BLaER1 (cell line): ENCODE data around the gene SAPCD2.

Experiments used
- H3K27ac ChIP-seq: shearing (Covaris generic); formaldehyde crosslinking; 2 replicates; pipeline ENCODE4 v1.8.1; 2022
- H3K27me3 ChIP-seq: shearing (Covaris generic); formaldehyde crosslinking; 2 replicates; pipeline ENCODE4 v1.8.1; 2022
- H3K36me3 ChIP-seq: shearing (Covaris generic); formaldehyde crosslinking; 2 replicates; pipeline ENCODE4 v1.8.1; 2022
- H3K4me1 ChIP-seq: shearing (Covaris generic); formaldehyde crosslinking; 2 replicates; pipeline ENCODE4 v1.8.1; 2022
- H3K4me2 ChIP-seq: shearing (Covaris generic); formaldehyde crosslinking; 2 replicates; pipeline ENCODE4 v1.8.1; 2022
- H3K4me3 ChIP-seq: shearing (Covaris generic); formaldehyde crosslinking; 2 replicates; pipeline ENCODE4 v1.8.1; 2022
- H3K9ac ChIP-seq: shearing (Covaris generic); formaldehyde crosslinking; 2 replicates; pipeline ENCODE4 v1.8.1; 2022
- H3K9me3 ChIP-seq: shearing (Covaris generic); formaldehyde crosslinking; 2 replicates; pipeline ENCODE4 v1.8.1; 2022
- H4K20me1 ChIP-seq: shearing (Covaris generic); formaldehyde crosslinking; 2 replicates; pipeline ENCODE4 v1.8.1; 2022
- Cebpa-rat ChIP-seq: shearing (Covaris generic); IDR thresholded peaks from 2 replicates; pipeline ENCODE4 v1.8.1; 2022

Gene SAPCD2

DNA sequence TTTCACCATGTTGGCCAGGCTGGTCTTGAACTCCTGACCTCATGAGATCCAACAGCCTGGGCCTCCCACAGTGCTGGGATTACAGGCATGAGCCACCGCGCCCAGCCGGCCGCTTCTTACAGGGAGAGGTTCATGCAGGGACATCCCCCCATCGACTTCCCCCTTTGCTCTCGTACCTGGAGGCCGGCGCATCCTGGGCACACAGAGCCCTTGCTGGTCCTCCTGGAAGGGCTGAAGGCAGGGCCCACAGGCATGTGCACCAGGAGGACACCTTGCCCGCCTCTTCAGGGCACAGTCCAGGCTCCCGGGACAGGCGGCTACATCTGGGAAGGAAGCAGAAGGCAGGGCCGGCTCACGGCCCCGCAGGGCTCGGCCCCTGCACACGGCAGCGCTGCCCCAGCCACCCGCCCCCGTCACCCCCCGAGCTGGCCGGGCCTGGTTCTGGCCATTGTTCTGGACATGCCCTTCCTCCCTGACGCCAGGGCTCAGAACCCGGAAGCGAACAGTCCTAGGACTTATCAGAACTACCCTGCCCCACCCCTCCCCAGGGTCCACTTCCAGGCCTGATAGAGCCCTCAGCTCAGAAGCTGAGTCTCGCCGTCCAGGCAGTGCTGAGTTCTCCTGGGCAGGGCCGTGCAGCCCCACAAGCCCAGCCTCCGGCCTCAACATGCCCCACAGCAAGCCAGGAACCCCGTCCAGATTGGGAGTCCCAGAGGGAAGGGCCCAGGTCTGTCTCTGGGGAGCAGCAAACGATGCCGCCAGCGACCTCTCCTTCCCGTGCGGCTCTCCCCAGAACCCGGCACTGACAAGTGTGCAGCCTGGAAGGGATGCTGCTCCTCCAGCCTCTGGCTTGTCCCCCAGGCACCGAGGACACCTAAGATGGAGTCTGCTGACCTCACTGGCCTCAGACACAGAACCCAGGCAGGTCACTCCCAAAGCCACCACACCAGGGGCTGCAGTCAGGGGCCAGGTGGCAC is 27.3 kb downstream of the SAPCD2 start:
- no peaks in the 10 kb centered on the region for H3K9me3 ChIP-seq
- peaks cover 34% of the 10 kb centered on the region for H3K27me3 ChIP-seq
- H3K4me2 ChIP-seq: peak overlapping the region; percentile 99
- peaks cover 28% of the 10 kb centered on the region for H3K36me3 ChIP-seq
- peak overlapping the region; percentile 88; the same call in 1 of the 2 replicates for H3K4me3 ChIP-seq
- no peak for TF ChIP-seq Cebpa-rat
- peak overlapping the region; percentile 80; the same call in 1 of the 2 replicates for H3K9ac ChIP-seq
- H3K4me1 ChIP-seq: peaks cover 64% of the 10 kb centered on the region
- peaks cover 67% of the 10 kb centered on the region for H4K20me1 ChIP-seq
- no peak overlapping the region; the same call in 1 of the 2 replicates for H3K27ac ChIP-seq

DNA sequence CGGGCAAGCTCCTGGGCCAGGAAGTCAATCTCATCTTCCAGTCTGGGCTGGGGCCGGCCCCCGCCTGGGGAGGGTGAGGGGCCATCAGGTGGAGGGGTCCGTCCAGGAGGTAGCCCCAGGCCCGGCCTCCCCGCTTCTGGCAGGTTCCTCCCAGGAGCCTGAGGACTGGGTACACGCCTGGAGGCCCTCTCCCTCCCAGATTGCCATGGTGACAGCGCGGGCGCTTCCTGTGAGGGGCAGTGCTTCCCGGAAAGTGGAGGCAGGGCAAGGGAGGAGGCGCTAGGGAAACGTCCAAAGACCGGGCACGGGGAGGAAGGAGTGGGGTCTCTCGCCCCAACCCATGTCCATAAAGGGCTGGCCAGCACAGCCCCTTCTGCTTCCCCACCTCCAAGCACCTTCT is 29.2 kb downstream of the SAPCD2 start:
- Histone ChIP-seq H3K27me3 (peaks cover 16% of the 10 kb centered on the region; the same call in 1 of the 2 replicates), H4K20me1 (peaks cover 54% of the 10 kb centered on the region), H3K4me1 (peaks cover 66% of the 10 kb centered on the region), H3K4me3 (peak overlapping the region; percentile 31; the same call in 1 of the 2 replicates), H3K4me2 (peak overlapping the region; percentile 99), H3K27ac (peak overlapping the region; percentile 71), H3K36me3 (peaks cover 43% of the 10 kb centered on the region), H3K9me3 (no peaks in the 10 kb centered on the region), H3K9ac (peak overlapping the region; percentile 64)
- TF ChIP-seq Cebpa-rat: no peak

DNA sequence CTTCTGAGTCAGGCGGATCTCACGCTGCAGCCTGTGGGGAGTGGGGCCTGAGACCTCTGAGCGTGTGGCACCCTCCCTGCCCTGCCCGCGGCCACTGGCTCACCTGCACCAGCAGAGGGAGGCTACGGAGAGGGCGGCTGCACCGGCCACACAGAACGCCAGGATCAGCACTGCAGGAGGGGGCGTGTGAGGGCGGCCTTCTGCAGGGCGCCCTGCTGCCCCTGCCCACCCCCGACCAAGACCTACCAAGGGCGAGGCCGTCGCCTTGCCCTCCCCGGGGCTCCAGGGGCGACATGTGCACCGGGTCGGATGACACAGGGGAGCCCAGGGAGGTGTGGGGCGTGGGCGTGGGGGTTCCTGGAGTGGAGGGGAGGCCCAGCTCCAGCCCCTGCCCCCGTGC is 29.8 kb downstream of the SAPCD2 start:
- H3K9me3 ChIP-seq: no peaks in the 10 kb centered on the region
- H3K27me3 ChIP-seq: peaks cover 12% of the 10 kb centered on the region; the same call in 1 of the 2 replicates
- peaks cover 72% of the 10 kb centered on the region for H3K4me1 ChIP-seq
- TF ChIP-seq Cebpa-rat: no peak
- peak overlapping the region; percentile 99 for H3K4me2 ChIP-seq
- peaks cover 43% of the 10 kb centered on the region for H3K36me3 ChIP-seq
- peak overlapping the region; percentile 71 for H3K27ac ChIP-seq
- no peak overlapping the region for H3K4me3 ChIP-seq
- peak overlapping the region; percentile 64; the same call in 1 of the 2 replicates for H3K9ac ChIP-seq
- peaks cover 53% of the 10 kb centered on the region for H4K20me1 ChIP-seq

DNA sequence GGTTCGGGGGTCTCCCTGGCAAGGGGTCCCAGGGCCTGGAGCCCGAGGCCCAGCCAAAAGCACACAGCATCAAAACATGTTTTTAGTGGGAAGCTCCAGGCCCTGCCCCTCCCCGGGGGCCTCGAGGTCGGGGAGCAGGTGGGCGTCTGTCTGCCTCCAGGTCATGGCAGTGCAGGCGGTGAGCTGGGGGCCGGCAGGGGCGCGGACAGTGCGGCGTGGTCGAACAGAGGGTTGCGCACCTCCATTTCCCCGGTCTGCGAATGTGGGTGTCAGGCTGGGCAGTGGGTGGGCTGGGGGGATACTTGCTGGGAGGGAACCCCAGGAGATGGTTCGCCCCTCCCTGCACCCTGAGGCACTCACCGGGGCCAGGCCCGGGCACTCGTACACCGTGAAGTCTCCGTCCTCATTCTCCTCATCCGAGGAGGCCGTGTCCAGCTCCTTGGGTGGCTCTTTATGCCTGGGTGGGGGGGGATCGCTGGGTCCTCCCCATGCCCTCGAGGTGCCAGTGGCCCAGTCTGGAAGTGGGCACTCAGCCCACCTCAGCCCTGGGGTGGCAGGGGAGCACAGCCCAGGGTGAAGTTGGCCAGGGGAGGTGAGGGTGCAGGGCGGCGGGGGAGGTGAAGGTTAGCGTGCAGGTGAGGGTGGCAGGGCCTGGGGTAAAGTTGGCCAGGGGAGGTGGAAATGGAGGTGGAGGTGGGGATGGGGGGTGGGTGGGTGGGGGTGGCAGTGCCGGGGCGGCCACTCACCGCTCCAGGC is 30.6 kb downstream of the SAPCD2 start:
- peaks cover 72% of the 10 kb centered on the region for H3K4me1 ChIP-seq
- H3K4me2 ChIP-seq: no peak overlapping the region
- peaks cover 43% of the 10 kb centered on the region for H3K36me3 ChIP-seq

DNA sequence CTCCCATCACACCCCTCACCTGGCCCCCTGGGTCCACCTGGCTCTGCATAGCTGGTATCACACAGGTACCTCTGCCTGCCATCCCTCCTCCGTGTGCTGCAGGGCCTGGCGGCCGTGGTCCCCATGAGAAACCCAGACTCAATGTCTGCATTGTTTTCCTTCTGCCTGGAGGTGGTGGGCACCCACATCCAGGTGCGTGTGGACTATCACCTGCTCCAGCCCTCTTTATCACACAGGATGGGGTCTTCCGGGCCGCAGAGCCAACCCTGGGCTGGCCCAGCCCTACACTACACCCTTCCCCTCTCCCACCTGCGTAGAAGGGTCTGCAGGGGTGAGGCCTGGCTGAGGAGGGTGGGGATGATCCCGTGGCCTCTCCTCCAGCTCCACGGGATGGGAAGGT is 31.4 kb downstream of the SAPCD2 start:
- peaks cover 36% of the 10 kb centered on the region for H4K20me1 ChIP-seq
- H3K27me3 ChIP-seq: no peaks in the 10 kb centered on the region
- H3K36me3 ChIP-seq: peaks cover 43% of the 10 kb centered on the region
- no peak overlapping the region for H3K27ac ChIP-seq
- H3K9ac ChIP-seq: no peak overlapping the region
- peaks cover 71% of the 10 kb centered on the region for H3K4me1 ChIP-seq
- H3K4me2 ChIP-seq: no peak overlapping the region
- TF ChIP-seq Cebpa-rat: no peak
- H3K4me3 ChIP-seq: no peak overlapping the region
- H3K9me3 ChIP-seq: no peaks in the 10 kb centered on the region

More for the DNA sequence above, 30.6 kb downstream of the SAPCD2 start:
- Histone ChIP-seq H3K9ac (no peak overlapping the region), H3K4me3 (no peak overlapping the region), H3K9me3 (no peaks in the 10 kb centered on the region), H4K20me1 (peaks cover 45% of the 10 kb centered on the region), H3K27ac (no peak overlapping the region), H3K27me3 (peaks cover 4% of the 10 kb centered on the region; the same call in 1 of the 2 replicates)
- TF ChIP-seq Cebpa-rat: no peak

DNA sequence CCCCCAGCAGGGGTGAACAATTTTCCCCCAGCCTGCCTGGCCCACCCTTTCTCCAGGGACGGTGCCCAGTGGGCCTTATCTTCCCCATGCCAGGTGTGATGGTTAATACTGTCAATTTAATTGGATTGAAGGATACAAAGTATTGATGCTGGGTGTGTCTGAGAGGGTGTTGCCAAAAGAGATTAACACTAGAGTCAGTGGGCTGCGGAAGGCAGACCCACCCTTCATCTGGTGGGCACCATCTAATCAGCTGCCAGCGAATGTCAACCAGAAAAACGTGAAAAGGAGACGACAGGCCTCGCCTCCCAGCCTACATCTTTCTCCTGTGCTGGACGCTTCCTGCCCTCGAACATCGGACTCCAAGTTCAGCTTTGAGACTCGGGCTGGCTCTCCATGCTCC is 32.9 kb downstream of the SAPCD2 start:
- peaks cover 22% of the 10 kb centered on the region for H4K20me1 ChIP-seq
- no peak overlapping the region for H3K27ac ChIP-seq

DNA sequence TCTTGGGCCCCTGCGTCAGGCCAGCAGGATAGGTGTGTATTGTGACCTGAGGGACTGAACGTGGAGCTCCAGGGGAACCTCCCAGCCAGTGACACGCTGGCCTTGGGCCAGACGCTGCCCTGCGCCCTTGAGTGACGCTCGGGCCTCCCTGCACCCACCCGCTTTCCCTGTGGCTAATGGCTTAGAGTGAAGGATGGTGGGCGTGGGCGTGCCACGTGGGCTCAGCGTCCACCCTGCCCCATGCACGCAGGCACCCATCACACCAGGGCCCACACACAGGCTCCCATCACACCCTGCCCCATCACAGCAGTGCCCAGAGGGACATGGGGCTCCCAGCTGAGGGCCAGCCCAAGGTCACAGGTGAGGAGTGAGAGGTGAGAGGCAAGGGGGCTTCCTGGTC is 33.3 kb downstream of the SAPCD2 start:
- no peaks in the 10 kb centered on the region for H3K9me3 ChIP-seq
- H3K9ac ChIP-seq: no peak overlapping the region
- TF ChIP-seq Cebpa-rat: no peak
- no peak overlapping the region for H3K4me3 ChIP-seq
- H3K4me2 ChIP-seq: no peak overlapping the region
- no peaks in the 10 kb centered on the region for H3K27me3 ChIP-seq
- H3K4me1 ChIP-seq: peaks cover 71% of the 10 kb centered on the region
- H3K36me3 ChIP-seq: peaks cover 43% of the 10 kb centered on the region
- no peak overlapping the region for H3K27ac ChIP-seq
- H4K20me1 ChIP-seq: peaks cover 17% of the 10 kb centered on the region

More for the DNA sequence above, 32.9 kb downstream of the SAPCD2 start:
- H3K4me2 ChIP-seq: no peak overlapping the region
- H3K9ac ChIP-seq: no peak overlapping the region
- H3K4me3 ChIP-seq: no peak overlapping the region
- TF ChIP-seq Cebpa-rat: no peak
- no peaks in the 10 kb centered on the region for H3K9me3 ChIP-seq
- H3K36me3 ChIP-seq: peaks cover 43% of the 10 kb centered on the region
- H3K4me1 ChIP-seq: peaks cover 71% of the 10 kb centered on the region
- H3K27me3 ChIP-seq: no peaks in the 10 kb centered on the region

DNA sequence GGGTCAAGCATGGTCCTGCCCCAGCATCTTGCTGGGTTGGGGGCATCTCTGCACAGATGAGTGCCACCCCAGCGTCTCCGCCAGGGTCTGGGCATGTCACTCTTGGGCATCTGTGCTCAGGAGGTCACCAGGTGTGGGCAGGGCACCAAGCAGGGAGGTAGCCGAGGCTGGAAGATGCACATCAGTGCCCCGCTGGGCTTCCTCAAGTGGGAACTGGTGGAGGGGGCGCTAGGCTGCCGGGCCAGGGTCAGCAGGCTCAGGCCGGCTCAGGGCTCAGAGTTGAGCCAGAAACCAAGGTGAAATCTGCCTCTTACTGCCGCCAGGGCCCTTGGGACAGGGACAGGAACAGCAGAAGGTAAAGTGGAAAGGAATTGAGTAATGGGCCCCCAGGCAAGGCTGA is 34.4 kb downstream of the SAPCD2 start:
- peaks cover 6% of the 10 kb centered on the region for H4K20me1 ChIP-seq
- H3K4me3 ChIP-seq: no peak overlapping the region
- H3K27ac ChIP-seq: peak overlapping the region; percentile 81
- no peak for TF ChIP-seq Cebpa-rat
- peaks cover 71% of the 10 kb centered on the region for H3K4me1 ChIP-seq
- no peaks in the 10 kb centered on the region for H3K9me3 ChIP-seq
- no peaks in the 10 kb centered on the region for H3K27me3 ChIP-seq
- 0 out of 2 replicates have a peak overlapping the region, but pooled peaks have one; percentile 38 for H3K9ac ChIP-seq
- H3K36me3 ChIP-seq: peaks cover 43% of the 10 kb centered on the region
- H3K4me2 ChIP-seq: peak overlapping the region; percentile 93

DNA sequence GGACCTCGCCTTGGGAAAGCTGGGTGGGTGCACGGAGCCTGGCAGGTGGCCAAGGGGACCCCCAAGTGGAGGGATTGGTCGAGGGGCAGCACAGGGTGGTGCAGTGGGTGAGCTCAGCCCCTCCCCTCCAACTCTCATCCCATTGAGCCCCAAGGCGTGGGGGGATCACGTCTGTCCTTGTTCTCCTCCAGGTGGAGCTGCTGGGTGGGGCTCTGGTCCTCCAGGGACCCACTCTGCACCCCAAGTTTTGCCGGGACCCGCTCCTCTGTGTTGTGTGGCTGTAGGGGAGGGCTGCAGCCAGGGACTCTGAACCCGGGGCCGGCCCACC is 34.9 kb downstream of the SAPCD2 start:
- peak overlapping the region; percentile 93 for H3K4me2 ChIP-seq
- H3K9me3 ChIP-seq: no peaks in the 10 kb centered on the region
- no peaks in the 10 kb centered on the region for H3K27me3 ChIP-seq
- H4K20me1 ChIP-seq: peaks cover 2% of the 10 kb centered on the region
- peak overlapping the region; percentile 81 for H3K27ac ChIP-seq
- H3K36me3 ChIP-seq: peaks cover 38% of the 10 kb centered on the region
- TF ChIP-seq Cebpa-rat: no peak
- H3K4me3 ChIP-seq: no peak overlapping the region
- peaks cover 71% of the 10 kb centered on the region for H3K4me1 ChIP-seq
- peak overlapping the region; percentile 38; the same call in 1 of the 2 replicates for H3K9ac ChIP-seq
